ENCODE results near the gene SLC2A10. TPM values are rescaled to one million over a fixed set of nuclear protein-coding genes. Genes with fewer than 3 reads are reported as not detected.

The SLC2A10 gene
- total RNA-seq, 1 donor from 2014 or later: 19.4 TPM

- no peak for TF ChIP-seq CTCF (IDR thresholded peaks at IDR 0.05; ENCODE audit: unreplicated experiment)
- H3K9me3 Mint-ChIP-seq (ENCODE audit: unreplicated experiment): no peaks in the 10 kb centered on the region
- no peak overlapping the region for H3K27ac Mint-ChIP-seq (ENCODE audit: unreplicated experiment)
- no peaks in the 10 kb centered on the region for H3K4me1 Mint-ChIP-seq (ENCODE audit: unreplicated experiment)
- no peak for DNase-seq (ENCODE audit: low spot score)
- H3K27me3 Mint-ChIP-seq (ENCODE audit: unreplicated experiment): peaks cover 3% of the 10 kb centered on the region
- H3K4me3 Mint-ChIP-seq (ENCODE audit: unreplicated experiment): no peak overlapping the region
- H3K36me3 Mint-ChIP-seq (ENCODE audit: low read depth, unreplicated experiment): no peaks in the 10 kb centered on the region
Measured at GRCh38 chr20:46771195-46771588, 61.7 kb downstream of the SLC2A10 start.

DNA sequence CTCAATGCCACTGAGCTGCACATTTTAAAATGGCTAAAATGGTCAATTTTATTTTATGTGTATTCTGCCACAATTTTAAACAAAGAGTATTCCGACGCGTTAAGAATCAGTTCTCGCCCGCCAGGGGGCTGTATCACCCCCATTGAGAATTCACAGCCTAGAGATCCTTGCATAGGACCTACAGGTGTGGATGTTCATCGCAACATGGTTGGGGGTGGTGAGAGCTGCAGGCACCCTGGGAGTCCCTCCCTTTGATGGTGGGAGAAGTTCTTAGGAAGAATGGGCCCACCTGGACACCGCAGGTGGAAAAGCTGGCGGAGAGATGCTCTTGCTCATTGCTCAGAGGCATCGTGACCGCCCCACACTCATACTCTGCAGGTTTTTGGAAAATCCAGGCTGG lies 63.5 kb downstream of the SLC2A10 start:
- Mint-ChIP-seq H3K27me3 (ENCODE audit: unreplicated experiment) (peaks cover 3% of the 10 kb centered on the region), H3K27ac (ENCODE audit: unreplicated experiment) (no peak overlapping the region), H3K9me3 (ENCODE audit: unreplicated experiment) (no peaks in the 10 kb centered on the region), H3K36me3 (ENCODE audit: low read depth, unreplicated experiment) (no peaks in the 10 kb centered on the region), H3K4me1 (ENCODE audit: unreplicated experiment) (no peaks in the 10 kb centered on the region), H3K4me3 (ENCODE audit: unreplicated experiment) (no peak overlapping the region)
- no peak for DNase-seq (ENCODE audit: low spot score)
- peak; percentile 9 for TF ChIP-seq CTCF (IDR thresholded peaks at IDR 0.05; ENCODE audit: unreplicated experiment)

DNA sequence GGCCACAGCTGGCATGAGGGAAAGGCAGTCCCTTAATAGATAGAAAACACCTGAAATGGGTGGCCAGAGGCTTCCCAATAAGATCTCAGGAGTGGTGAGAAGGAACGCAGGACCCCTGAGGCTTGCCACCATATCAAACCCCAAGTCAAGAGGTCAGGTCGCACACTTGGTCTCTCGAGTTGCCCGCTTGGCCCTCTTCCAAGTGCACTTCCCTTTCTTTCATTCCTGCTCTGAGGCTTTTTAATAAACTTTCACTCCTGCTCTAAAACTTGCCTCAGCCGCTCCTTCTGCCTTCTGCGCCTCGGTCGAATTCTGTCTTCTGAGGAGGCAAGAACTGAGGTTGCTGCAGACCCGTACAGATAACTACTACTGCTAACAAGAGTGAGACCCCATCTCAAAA lies 64.2 kb downstream of the SLC2A10 start:
- Mint-ChIP-seq H3K27me3 (ENCODE audit: unreplicated experiment) (peaks cover 5% of the 10 kb centered on the region), H3K4me1 (ENCODE audit: unreplicated experiment) (no peaks in the 10 kb centered on the region), H3K27ac (ENCODE audit: unreplicated experiment) (no peak overlapping the region), H3K4me3 (ENCODE audit: unreplicated experiment) (no peak overlapping the region), H3K36me3 (ENCODE audit: low read depth, unreplicated experiment) (no peaks in the 10 kb centered on the region), H3K9me3 (ENCODE audit: unreplicated experiment) (no peaks in the 10 kb centered on the region)
- no peak for TF ChIP-seq CTCF (IDR thresholded peaks at IDR 0.05; ENCODE audit: unreplicated experiment)
- DNase-seq (ENCODE audit: low spot score): no peak

DNA sequence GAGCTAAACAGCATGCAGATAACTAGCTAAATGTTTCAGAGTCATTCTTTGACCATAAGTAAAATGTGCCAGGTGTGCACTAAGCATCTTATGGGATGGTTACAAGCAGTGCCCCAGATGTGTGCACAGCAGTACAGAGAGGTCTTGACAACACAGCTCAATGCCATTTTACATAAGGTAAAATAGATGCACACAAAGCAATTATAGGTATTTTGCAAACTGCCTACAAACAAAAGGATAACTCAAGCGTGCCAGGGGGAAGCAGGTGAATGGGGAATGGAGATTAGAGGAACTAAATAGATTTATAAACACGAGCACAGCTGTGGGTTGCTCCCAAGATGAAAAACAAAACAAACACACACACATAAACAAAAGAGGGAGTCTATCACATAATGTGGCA lies 64.8 kb downstream of the SLC2A10 start:
- Mint-ChIP-seq H3K27me3 (ENCODE audit: unreplicated experiment) (peaks cover 5% of the 10 kb centered on the region), H3K4me1 (ENCODE audit: unreplicated experiment) (no peaks in the 10 kb centered on the region), H3K36me3 (ENCODE audit: low read depth, unreplicated experiment) (no peaks in the 10 kb centered on the region), H3K4me3 (ENCODE audit: unreplicated experiment) (no peak overlapping the region), H3K9me3 (ENCODE audit: unreplicated experiment) (no peaks in the 10 kb centered on the region), H3K27ac (ENCODE audit: unreplicated experiment) (no peak overlapping the region)
- no peak for DNase-seq (ENCODE audit: low spot score)
- TF ChIP-seq CTCF (IDR thresholded peaks at IDR 0.05; ENCODE audit: unreplicated experiment): no peak

- no peaks in the 10 kb centered on the region for H3K4me1 Mint-ChIP-seq (ENCODE audit: unreplicated experiment)
- no peak overlapping the region for H3K27ac Mint-ChIP-seq (ENCODE audit: unreplicated experiment)
- H3K4me3 Mint-ChIP-seq (ENCODE audit: unreplicated experiment): no peak overlapping the region
- DNase-seq (ENCODE audit: low spot score): no peak
- peaks cover 6% of the 10 kb centered on the region for H3K27me3 Mint-ChIP-seq (ENCODE audit: unreplicated experiment)
- no peak for TF ChIP-seq CTCF (IDR thresholded peaks at IDR 0.05; ENCODE audit: unreplicated experiment)
- no peaks in the 10 kb centered on the region for H3K36me3 Mint-ChIP-seq (ENCODE audit: low read depth, unreplicated experiment)
- H3K9me3 Mint-ChIP-seq (ENCODE audit: unreplicated experiment): no peaks in the 10 kb centered on the region
Measured at GRCh38 chr20:46774943-46775560, 65.6 kb downstream of the SLC2A10 start.

All from endothelial cell (in vitro differentiated cells).